BLaER1 treated with 17β-estradiol and CSF1 and Interleukin-3, amounts not matched to agents 10 nM and 100 nM (cell line): ENCODE measurements around the gene PLD5.
"Not testable (repeated sequence)": the region's sequence is repeated elsewhere in the genome, so short reads cannot be mapped to it uniquely, and the experiment has no call there.

Experiments used
- H3K27ac ChIP-seq, 11 experiments: shearing (Covaris generic); formaldehyde crosslinking; 2 replicates each; pipeline ENCODE4 v1.8.1; 2022
- H3K27me3 ChIP-seq, 11 experiments: shearing (Covaris generic); formaldehyde crosslinking; 2 replicates each; pipeline ENCODE4 v1.8.1; 2022
- H3K36me3 ChIP-seq, 11 experiments: shearing (Covaris generic); formaldehyde crosslinking; 2 replicates each; pipeline ENCODE4 v1.8.1; 2022
- H3K4me1 ChIP-seq, 10 experiments: shearing (Covaris generic); formaldehyde crosslinking; 2 replicates each; pipeline ENCODE4 v1.8.1; 2022
- H3K4me2 ChIP-seq, 11 experiments: shearing (Covaris generic); formaldehyde crosslinking; 2 replicates each; pipeline ENCODE4 v1.8.1; 2022
- H3K4me3 ChIP-seq, 10 experiments: shearing (Covaris generic); formaldehyde crosslinking; 2 replicates each; pipeline ENCODE4 v1.8.1; 2022
- H3K9ac ChIP-seq, 11 experiments: shearing (Covaris generic); formaldehyde crosslinking; 2 replicates each; pipeline ENCODE4 v1.8.1; 2022
- H3K9me3 ChIP-seq, 11 experiments: shearing (Covaris generic); formaldehyde crosslinking; replicated peaks in 1 of 11; 2 replicates each; pipeline ENCODE4 v1.8.1; 2022
- H4K20me1 ChIP-seq, 11 experiments: shearing (Covaris generic); formaldehyde crosslinking; 2 replicates each; pipeline ENCODE4 v1.8.1; 2022
- Cebpa-rat ChIP-seq, 11 experiments: shearing (Covaris generic); IDR thresholded peaks; 2 replicates each; pipeline ENCODE4 v1.8.1; 2022

PLD5 gene

DNA sequence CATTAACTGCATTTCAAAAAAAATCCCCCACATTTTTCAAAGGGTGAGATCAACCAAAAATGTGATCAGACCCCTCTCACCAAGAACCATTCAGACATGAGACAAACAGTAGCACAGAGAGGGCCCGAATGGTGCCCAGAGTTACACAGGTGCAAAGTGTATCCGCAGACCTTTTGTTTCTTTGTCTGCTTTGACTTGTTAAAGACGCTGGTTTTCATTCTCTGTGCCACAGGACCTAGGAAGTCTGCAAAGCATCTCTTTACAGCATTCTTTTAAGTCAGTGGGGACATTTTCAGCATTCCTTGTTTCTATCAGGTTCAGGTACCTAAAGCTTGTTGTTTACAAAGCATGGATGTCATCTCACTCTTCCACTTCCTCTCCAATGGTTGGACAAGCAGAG lies 438.4 kb downstream of the PLD5 start:
- H4K20me1 ChIP-seq, result no peaks in the 10 kb centered on the region
- no peaks in the 10 kb centered on the region for H3K36me3 ChIP-seq
- no peak overlapping the region for H3K9ac ChIP-seq
- H3K4me2 ChIP-seq, result no peak overlapping the region
- H3K27ac ChIP-seq, result no peak overlapping the region
- H3K27me3 ChIP-seq, result no peaks in the 10 kb centered on the region
- no peaks in the 10 kb centered on the region for H3K9me3 ChIP-seq
- TF ChIP-seq Cebpa-rat (IDR thresholded peaks at IDR 0.05), result no peak
- no peak overlapping the region for H3K4me3 ChIP-seq
- no peaks in the 10 kb centered on the region for H3K4me1 ChIP-seq

DNA sequence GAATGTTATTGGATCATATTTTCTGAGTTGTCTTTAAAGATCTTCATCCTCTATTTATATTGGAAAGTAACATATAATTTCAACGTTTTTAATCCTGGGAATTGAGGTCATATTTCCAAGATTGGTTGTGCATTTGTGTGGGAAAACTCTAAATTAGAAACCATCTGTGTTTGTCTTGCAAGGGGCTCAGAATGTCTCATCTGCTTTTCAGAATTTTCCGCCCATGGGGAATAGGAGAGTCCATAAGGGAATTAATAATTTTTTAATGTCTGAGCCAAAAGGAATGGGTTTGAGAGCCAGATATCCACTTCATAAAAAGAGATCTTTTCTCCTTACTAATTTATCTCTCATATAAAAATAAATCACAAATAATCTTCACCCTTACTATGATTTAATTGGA lies 440.8 kb downstream of the PLD5 start:
- H3K4me3 ChIP-seq, result no peak overlapping the region
- no peak overlapping the region for H3K4me2 ChIP-seq
- H3K36me3 ChIP-seq, result no peaks in the 10 kb centered on the region
- H3K27me3 ChIP-seq, result no peaks in the 10 kb centered on the region
- no peaks in the 10 kb centered on the region for H4K20me1 ChIP-seq
- no peak for TF ChIP-seq Cebpa-rat (IDR thresholded peaks at IDR 0.05)
- H3K4me1 ChIP-seq, result no peaks in the 10 kb centered on the region
- H3K9ac ChIP-seq, result no peak overlapping the region
- H3K27ac ChIP-seq, result no peak overlapping the region
- no peaks in the 10 kb centered on the region for H3K9me3 ChIP-seq

DNA sequence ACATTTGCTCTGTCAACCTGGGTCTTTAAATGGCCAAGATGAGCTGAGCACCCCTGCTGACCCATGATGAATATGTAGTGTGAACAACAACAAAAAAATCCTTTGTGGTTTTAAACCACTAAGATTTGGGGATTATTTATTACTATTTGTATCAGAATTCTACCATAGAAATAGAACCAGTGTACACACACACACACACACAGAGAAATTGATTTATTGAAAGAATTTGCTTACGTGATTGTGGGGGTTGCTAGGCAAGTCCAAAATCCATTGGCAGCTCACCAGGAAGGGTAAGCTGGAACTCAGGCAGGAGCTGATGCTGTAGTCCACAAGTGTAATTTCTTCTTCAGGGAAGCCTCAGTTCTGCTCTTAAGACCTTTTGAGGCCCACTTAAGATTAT lies 443.1 kb downstream of the PLD5 start:
- H3K4me1 ChIP-seq, result no peaks in the 10 kb centered on the region
- no peaks in the 10 kb centered on the region for H3K9me3 ChIP-seq
- no peak overlapping the region for H3K27ac ChIP-seq
- no peaks in the 10 kb centered on the region for H3K36me3 ChIP-seq
- H3K4me2 ChIP-seq, result no peak overlapping the region
- H4K20me1 ChIP-seq, result no peaks in the 10 kb centered on the region
- no peak overlapping the region for H3K9ac ChIP-seq
- no peaks in the 10 kb centered on the region for H3K27me3 ChIP-seq
- no peak overlapping the region for H3K4me3 ChIP-seq
- TF ChIP-seq Cebpa-rat (IDR thresholded peaks at IDR 0.05), result no peak

DNA sequence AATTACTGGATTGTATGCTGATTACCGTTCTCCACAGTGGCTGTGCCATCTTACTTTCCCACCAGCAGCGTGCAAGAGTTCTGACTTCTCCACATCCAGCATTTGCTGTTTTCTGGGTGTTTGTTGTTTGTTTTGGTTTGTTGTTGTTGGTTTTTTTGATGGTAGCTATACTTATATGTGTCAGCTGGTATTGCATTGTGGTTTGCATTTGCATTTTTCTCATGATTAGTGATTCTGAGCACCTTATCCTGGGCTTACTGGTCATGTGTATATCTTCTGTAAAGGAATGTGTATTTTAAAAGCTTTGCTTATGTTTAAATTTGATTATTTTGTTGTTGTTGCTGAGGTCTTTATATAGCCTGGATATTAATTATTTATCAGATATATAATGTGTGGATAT lies 458.7 kb downstream of the PLD5 start:
- no peak for TF ChIP-seq Cebpa-rat (IDR thresholded peaks at IDR 0.05)
- H3K9me3 ChIP-seq, result no peaks in the 10 kb centered on the region
- H3K4me3 ChIP-seq, result no peak overlapping the region
- no peak overlapping the region for H3K27ac ChIP-seq
- no peaks in the 10 kb centered on the region for H3K36me3 ChIP-seq
- no peak overlapping the region for H3K9ac ChIP-seq
- no peaks in the 10 kb centered on the region for H3K27me3 ChIP-seq
- H3K4me2 ChIP-seq, result no peak overlapping the region
- no peaks in the 10 kb centered on the region for H3K4me1 ChIP-seq
- no peaks in the 10 kb centered on the region for H4K20me1 ChIP-seq

GRCh38 chr1:242062271-242062670 lies 462.2 kb downstream of the PLD5 start:
- Histone ChIP-seq H3K9ac (no peak overlapping the region), H3K27me3 (no peaks in the 10 kb centered on the region), H3K4me3 (no peak overlapping the region), H3K9me3 (peaks cover 0 to 5% (median 0%) of the 10 kb centered on the region in 11 experiments; a peak in 1 of 22 replicates), H3K4me1 (peaks cover 0 to 6% (median 0%) of the 10 kb centered on the region in 10 experiments; a peak in 1 of 20 replicates), H3K4me2 (no peak overlapping the region), H3K36me3 (no peaks in the 10 kb centered on the region), H3K27ac (no peak overlapping the region), H4K20me1 (no peaks in the 10 kb centered on the region)
- TF ChIP-seq Cebpa-rat (IDR thresholded peaks at IDR 0.05), result no peak

- no peak overlapping the region for H3K4me3 ChIP-seq
- no peak overlapping the region for H3K9ac ChIP-seq
- H3K9me3 ChIP-seq, result peaks cover 0 to 5% (median 0%) of the 10 kb centered on the region in 11 experiments; a peak in 1 of 22 replicates
- H4K20me1 ChIP-seq, result no peaks in the 10 kb centered on the region
- no peak overlapping the region for H3K4me2 ChIP-seq
- no peaks in the 10 kb centered on the region for H3K36me3 ChIP-seq
- no peaks in the 10 kb centered on the region for H3K27me3 ChIP-seq
- peaks cover 0 to 6% (median 0%) of the 10 kb centered on the region in 10 experiments; a peak in 1 of 20 replicates for H3K4me1 ChIP-seq
- no peak for TF ChIP-seq Cebpa-rat (IDR thresholded peaks at IDR 0.05)
- no peak overlapping the region for H3K27ac ChIP-seq
Measured at GRCh38 chr1:242059976-242060375, 464.5 kb downstream of the PLD5 start.

DNA sequence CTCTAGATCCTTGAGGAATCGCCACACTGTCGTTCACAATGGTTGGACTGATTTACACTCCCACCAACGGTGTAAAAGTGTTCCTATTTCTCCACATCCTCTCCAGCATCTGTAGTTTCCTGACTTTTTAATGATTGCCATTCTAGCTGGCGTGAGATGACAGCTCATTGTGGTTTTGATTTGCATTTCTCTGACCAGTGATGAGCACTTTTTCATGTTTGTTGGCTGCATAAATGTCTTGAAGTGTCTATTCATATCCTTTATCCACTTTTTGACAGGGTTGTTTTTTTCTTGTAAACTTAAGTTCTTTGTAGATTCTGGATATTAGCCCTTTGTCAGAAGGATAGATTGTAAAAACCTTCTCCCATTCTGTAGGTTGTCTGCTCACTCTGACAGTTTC lies 465.9 kb downstream of the PLD5 start:
- H3K36me3 ChIP-seq, H3K4me3 ChIP-seq, H4K20me1 ChIP-seq: not testable (repeated sequence)

GRCh38 chr1:242058181-242058580 lies 466.3 kb downstream of the PLD5 start:
- H4K20me1 ChIP-seq, H3K4me2 ChIP-seq, H3K4me1 ChIP-seq, H3K27me3 ChIP-seq, H3K4me3 ChIP-seq, H3K27ac ChIP-seq, H3K9ac ChIP-seq, H3K9me3 ChIP-seq, H3K36me3 ChIP-seq: not testable (repeated sequence)

More for the DNA sequence above, 465.9 kb downstream of the PLD5 start:
- not testable (repeated sequence) for H3K27ac ChIP-seq, H3K4me2 ChIP-seq, H3K27me3 ChIP-seq, H3K9me3 ChIP-seq, H3K4me1 ChIP-seq, H3K9ac ChIP-seq

DNA sequence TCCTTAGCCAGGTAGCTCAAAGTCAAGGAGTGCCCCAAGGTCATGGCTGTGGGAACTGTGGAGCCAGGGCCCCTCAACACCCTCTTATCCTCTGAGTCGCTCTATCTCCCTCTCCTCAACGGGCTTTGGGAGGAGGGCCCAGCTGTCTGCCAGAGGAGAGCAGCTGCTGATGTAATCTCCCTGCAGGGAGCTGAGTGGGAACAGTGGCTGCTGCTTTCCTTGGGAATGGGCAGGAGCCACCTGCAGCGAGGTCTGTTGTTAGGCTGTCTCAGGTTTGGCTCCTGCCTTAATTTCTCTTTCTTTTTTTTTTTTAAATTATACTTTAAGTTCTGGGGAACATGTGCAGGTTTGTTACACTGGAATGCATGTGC lies 466.8 kb downstream of the PLD5 start:
- no peaks in the 10 kb centered on the region for H4K20me1 ChIP-seq
- TF ChIP-seq Cebpa-rat (IDR thresholded peaks at IDR 0.05), result no peak
- peaks cover 0 to 5% (median 0%) of the 10 kb centered on the region in 11 experiments; a peak in 1 of 22 replicates for H3K9me3 ChIP-seq

GRCh38 chr1:242056988-242057744 lies 467.3 kb downstream of the PLD5 start:
- Histone ChIP-seq H3K27me3 (no peaks in the 10 kb centered on the region), H4K20me1 (no peaks in the 10 kb centered on the region), H3K9me3 (peaks cover 0 to 5% (median 0%) of the 10 kb centered on the region in 11 experiments; a peak in 1 of 22 replicates), H3K36me3 (no peaks in the 10 kb centered on the region), H3K4me2 (no peak overlapping the region), H3K4me1 (peaks cover 0 to 6% (median 0%) of the 10 kb centered on the region in 10 experiments; a peak in 1 of 20 replicates), H3K4me3 (no peak overlapping the region), H3K9ac (no peak overlapping the region), H3K27ac (no peak overlapping the region)
- TF ChIP-seq Cebpa-rat (IDR thresholded peaks at IDR 0.05), result no peak

More for the DNA sequence above, 466.8 kb downstream of the PLD5 start:
- no peaks in the 10 kb centered on the region for H3K36me3 ChIP-seq
- peaks cover 0 to 6% (median 0%) of the 10 kb centered on the region in 10 experiments; a peak in 1 of 20 replicates for H3K4me1 ChIP-seq
- no peak overlapping the region for H3K4me2 ChIP-seq
- H3K27me3 ChIP-seq, result no peaks in the 10 kb centered on the region
- H3K9ac ChIP-seq, result no peak overlapping the region
- no peak overlapping the region for H3K27ac ChIP-seq
- H3K4me3 ChIP-seq, result no peak overlapping the region
